HEK293 (cell line): ENCODE data around the gene RASD2.

Source experiments
- CTCF ChIA-PET: fragments of 350-600 bp; formaldehyde crosslinking; extraction: SDS; loops from one replicate; lab custom pipeline; 2021; ENCODE audit warnings: antibody characterized with exemption; lab: Yijun Ruan, JAX
- POLR2A ChIA-PET: fragments of 300-600 bp; formaldehyde crosslinking; extraction: SDS; loops from one replicate; lab custom pipeline; 2020; ENCODE audit warnings: antibody characterized with exemption, inconsistent platforms; lab: Yijun Ruan, JAX
- H3K27ac ChIP-seq: fragments of 200-500 bp; sonication (Bioruptor generic); 2 replicates; pipeline ENCODE4 v1.5.1; 2014; ENCODE audit warnings: low read depth, low read length, control low read depth, inconsistent platforms; ENCODE audit errors: extremely low read depth
- H3K36me3 ChIP-seq, 2 experiments: fragments of 200-500 bp in 1 of 2; sonication (Bioruptor generic) in 1 of 2; 1 replicate in 1 of 2; 2 replicates in 1 of 2; pipeline ENCODE4 v1.5.1; 2014 to 2017; ENCODE audit warnings: inconsistent platforms in 2 of 2, low read length in 2 of 2; ENCODE audit not compliant: control insufficient read depth in 2 of 2, insufficient read depth in 1 of 2
- H3K4me1 ChIP-seq: fragments of 200-500 bp; sonication (Bioruptor generic); 2 replicates; pipeline ENCODE4 v1.5.1; 2014; ENCODE audit warnings: mild to moderate bottlenecking, low read length, inconsistent platforms; ENCODE audit not compliant: control insufficient read depth, insufficient read depth
- H3K4me3 ChIP-seq: 2 replicates; pipeline ENCODE4 v1.5.1; 2011; ENCODE audit warnings: low read depth, mild to moderate bottlenecking, control low read depth, low read length, moderate library complexity
- H3K9me3 ChIP-seq: fragments of 200-500 bp; sonication (Bioruptor generic); 2 replicates; pipeline ENCODE4 v1.5.1; 2014; ENCODE audit warnings: low read depth, low read length, inconsistent platforms; ENCODE audit not compliant: control insufficient read depth, insufficient read depth
- BCL11A ChIP-seq: fragments of 450-650 bp; formaldehyde crosslinking; IDR thresholded peaks from 2 replicates; pipeline ENCODE4 v1.5.1; 2016; ENCODE audit warnings: low read depth, missing biosample characterization, missing genetic modification characterization
- GFI1B ChIP-seq: fragments of 450-650 bp; formaldehyde crosslinking; IDR thresholded peaks from 2 replicates; pipeline ENCODE4 v1.5.1; 2016; ENCODE audit warnings: missing biosample characterization, missing genetic modification characterization
- KLF16 ChIP-seq: fragments of 450-650 bp; formaldehyde crosslinking; IDR thresholded peaks from 2 replicates; pipeline ENCODE4 v1.5.1; 2017; ENCODE audit warnings: missing biosample characterization, missing genetic modification characterization
- KLF7 ChIP-seq: fragments of 450-650 bp; formaldehyde crosslinking; IDR thresholded peaks from 2 replicates; pipeline ENCODE4 v1.5.1; 2016; ENCODE audit warnings: missing biosample characterization, missing genetic modification characterization, borderline replicate concordance
- REPIN1 ChIP-seq: fragments of 450-650 bp; formaldehyde crosslinking; IDR thresholded peaks from 2 replicates; pipeline ENCODE4 v1.5.1; 2017; ENCODE audit warnings: missing biosample characterization, missing genetic modification characterization, low read depth
- YY2 ChIP-seq: fragments of 450-650 bp; formaldehyde crosslinking; IDR thresholded peaks from 2 replicates; pipeline ENCODE4 v1.5.1; 2016; ENCODE audit warnings: missing biosample characterization, missing genetic modification characterization
- ZBTB1 ChIP-seq: fragments of 450-650 bp; formaldehyde crosslinking; IDR thresholded peaks from 2 replicates; pipeline ENCODE4 v1.5.1; 2016; ENCODE audit warnings: missing biosample characterization, missing genetic modification characterization
- ZBTB17 ChIP-seq: fragments of 450-650 bp; formaldehyde crosslinking; IDR thresholded peaks from 2 replicates; pipeline ENCODE4 v1.5.1; 2016; ENCODE audit warnings: missing biosample characterization, missing genetic modification characterization
- ZBTB48 ChIP-seq: fragments of 450-650 bp; formaldehyde crosslinking; IDR thresholded peaks from 2 replicates; pipeline ENCODE4 v1.5.1; 2016; ENCODE audit warnings: missing biosample characterization, missing genetic modification characterization
- ZNF121 ChIP-seq: fragments of 450-650 bp; formaldehyde crosslinking; IDR thresholded peaks from 2 replicates; pipeline ENCODE4 v1.5.1; 2016; ENCODE audit warnings: missing biosample characterization, missing genetic modification characterization
- ZNF138 ChIP-seq: fragments of 450-650 bp; formaldehyde crosslinking; IDR thresholded peaks from 2 replicates; pipeline ENCODE4 v1.5.1; 2016; ENCODE audit warnings: missing biosample characterization, missing genetic modification characterization, borderline replicate concordance
- ZNF146 ChIP-seq: fragments of 450-650 bp; formaldehyde crosslinking; IDR thresholded peaks from 2 replicates; pipeline ENCODE4 v1.5.1; 2016; ENCODE audit warnings: missing biosample characterization, missing genetic modification characterization
- ZNF19 ChIP-seq: fragments of 450-650 bp; formaldehyde crosslinking; IDR thresholded peaks from 2 replicates; pipeline ENCODE4; 2016; ENCODE audit warnings: missing biosample characterization, missing genetic modification characterization, low read depth
- ZNF202 ChIP-seq: fragments of 450-650 bp; formaldehyde crosslinking; IDR thresholded peaks from 2 replicates; pipeline ENCODE4 v1.5.1; 2016; ENCODE audit warnings: missing biosample characterization, missing genetic modification characterization, borderline replicate concordance
- ZNF223 ChIP-seq: fragments of 450-650 bp; formaldehyde crosslinking; IDR thresholded peaks from 2 replicates; pipeline ENCODE4 v1.5.1; 2016; ENCODE audit warnings: missing biosample characterization, missing genetic modification characterization
- ZNF239 ChIP-seq: fragments of 450-650 bp; formaldehyde crosslinking; IDR thresholded peaks from 2 replicates; pipeline ENCODE4 v1.5.1; 2016; ENCODE audit warnings: missing biosample characterization, missing genetic modification characterization
- ZNF248 ChIP-seq: fragments of 450-650 bp; formaldehyde crosslinking; IDR thresholded peaks from 2 replicates; pipeline ENCODE4 v1.5.1; 2017; ENCODE audit warnings: missing biosample characterization, missing genetic modification characterization
- ZNF341 ChIP-seq: fragments of 450-650 bp; formaldehyde crosslinking; IDR thresholded peaks from 2 replicates; pipeline ENCODE4; 2016; ENCODE audit warnings: low read depth, missing biosample characterization, missing genetic modification characterization
- ZNF354C ChIP-seq: fragments of 450-650 bp; formaldehyde crosslinking; IDR thresholded peaks from 2 replicates; pipeline ENCODE4 v1.5.1; 2016; ENCODE audit warnings: missing biosample characterization, missing genetic modification characterization, low read depth, borderline replicate concordance
- ZNF48 ChIP-seq: fragments of 450-650 bp; formaldehyde crosslinking; IDR thresholded peaks from 2 replicates; pipeline ENCODE4 v1.5.1; 2016; ENCODE audit warnings: missing biosample characterization, missing genetic modification characterization
- ZNF514 ChIP-seq: fragments of 450-650 bp; formaldehyde crosslinking; IDR thresholded peaks from 2 replicates; pipeline ENCODE4 v1.5.1; 2016; ENCODE audit warnings: missing biosample characterization, missing genetic modification characterization
- ZNF560 ChIP-seq: fragments of 450-650 bp; formaldehyde crosslinking; IDR thresholded peaks from 2 replicates; pipeline ENCODE4 v1.5.1; 2017; ENCODE audit warnings: missing biosample characterization, missing genetic modification characterization, borderline replicate concordance
- ZNF629 ChIP-seq: fragments of 450-650 bp; formaldehyde crosslinking; IDR thresholded peaks from 2 replicates; pipeline ENCODE4 v1.5.1; 2017; ENCODE audit warnings: missing biosample characterization, missing genetic modification characterization
- ZNF654 ChIP-seq: fragments of 450-650 bp; formaldehyde crosslinking; IDR thresholded peaks from 2 replicates; pipeline ENCODE4 v1.5.1; 2016; ENCODE audit warnings: low read depth, missing biosample characterization, missing genetic modification characterization
- ZNF664 ChIP-seq: fragments of 450-650 bp; formaldehyde crosslinking; IDR thresholded peaks from 2 replicates; pipeline ENCODE4 v1.5.1; 2016; ENCODE audit warnings: missing biosample characterization, missing genetic modification characterization
- ZNF76 ChIP-seq: fragments of 450-650 bp; formaldehyde crosslinking; IDR thresholded peaks from 2 replicates; pipeline ENCODE4; 2016; ENCODE audit warnings: low read depth, missing biosample characterization, missing genetic modification characterization, borderline replicate concordance
- ZNF791 ChIP-seq: fragments of 450-650 bp; formaldehyde crosslinking; IDR thresholded peaks from 2 replicates; pipeline ENCODE4 v1.5.1; 2016; ENCODE audit warnings: missing biosample characterization, missing genetic modification characterization
- ZNF792 ChIP-seq: fragments of 450-650 bp; formaldehyde crosslinking; IDR thresholded peaks from 2 replicates; pipeline ENCODE4 v1.5.1; 2016; ENCODE audit warnings: missing biosample characterization, missing genetic modification characterization
- ZXDB ChIP-seq: fragments of 450-650 bp; formaldehyde crosslinking; IDR thresholded peaks from 2 replicates; pipeline ENCODE4 v1.5.1; 2016; ENCODE audit warnings: missing biosample characterization, missing genetic modification characterization
- TF ChIP-seq, protein P1 (sequence below): fragments of 450-650 bp; formaldehyde crosslinking; IDR thresholded peaks from 2 replicates; pipeline ENCODE4 v1.5.1; 2016; ENCODE audit warnings: missing biosample characterization, missing genetic modification characterization
- TF ChIP-seq, protein P2 (sequence below): fragments of 450-650 bp; formaldehyde crosslinking; IDR thresholded peaks from 2 replicates; pipeline ENCODE4 v1.5.1; 2016; ENCODE audit warnings: missing biosample characterization, missing genetic modification characterization, borderline replicate concordance
- TF ChIP-seq, protein P3 (sequence below): fragments of 450-650 bp; formaldehyde crosslinking; IDR thresholded peaks from 2 replicates; pipeline ENCODE4 v1.5.1; 2016; ENCODE audit warnings: missing biosample characterization, missing genetic modification characterization, low read depth
- TF ChIP-seq, protein P4 (sequence below): fragments of 450-650 bp; formaldehyde crosslinking; IDR thresholded peaks from 2 replicates; pipeline ENCODE4 v1.5.1; 2016; ENCODE audit warnings: missing biosample characterization, missing genetic modification characterization

The RASD2 gene

GRCh38 chr22:35525687-35526332 lies 14.8 kb upstream of the RASD2 start:
- Histone ChIP-seq H3K4me3 (no peak overlapping the region), H3K27ac (no peak overlapping the region), H3K36me3 (no peaks in the 10 kb centered on the region), H3K9me3 (no peaks in the 10 kb centered on the region), H3K4me1 (no peaks in the 10 kb centered on the region)
- CTCF ChIA-PET: interaction anchor here (1.4 kb wide), 1 partner anchor 9 kb away, joined by 3 read pairs; no protein-coding TSS in a partner anchor
- POLR2A ChIA-PET: no interaction called here
- TF ChIP-seq ZNF629: peak; percentile 60; the same call in 1 of the 2 replicates
- TF ChIP-seq ZNF791 (tag by site-specific recombination): peak; percentile 83
- no peak for TF ChIP-seq KLF16 (tag by site-specific recombination)
- TF ChIP-seq, protein P1, sequence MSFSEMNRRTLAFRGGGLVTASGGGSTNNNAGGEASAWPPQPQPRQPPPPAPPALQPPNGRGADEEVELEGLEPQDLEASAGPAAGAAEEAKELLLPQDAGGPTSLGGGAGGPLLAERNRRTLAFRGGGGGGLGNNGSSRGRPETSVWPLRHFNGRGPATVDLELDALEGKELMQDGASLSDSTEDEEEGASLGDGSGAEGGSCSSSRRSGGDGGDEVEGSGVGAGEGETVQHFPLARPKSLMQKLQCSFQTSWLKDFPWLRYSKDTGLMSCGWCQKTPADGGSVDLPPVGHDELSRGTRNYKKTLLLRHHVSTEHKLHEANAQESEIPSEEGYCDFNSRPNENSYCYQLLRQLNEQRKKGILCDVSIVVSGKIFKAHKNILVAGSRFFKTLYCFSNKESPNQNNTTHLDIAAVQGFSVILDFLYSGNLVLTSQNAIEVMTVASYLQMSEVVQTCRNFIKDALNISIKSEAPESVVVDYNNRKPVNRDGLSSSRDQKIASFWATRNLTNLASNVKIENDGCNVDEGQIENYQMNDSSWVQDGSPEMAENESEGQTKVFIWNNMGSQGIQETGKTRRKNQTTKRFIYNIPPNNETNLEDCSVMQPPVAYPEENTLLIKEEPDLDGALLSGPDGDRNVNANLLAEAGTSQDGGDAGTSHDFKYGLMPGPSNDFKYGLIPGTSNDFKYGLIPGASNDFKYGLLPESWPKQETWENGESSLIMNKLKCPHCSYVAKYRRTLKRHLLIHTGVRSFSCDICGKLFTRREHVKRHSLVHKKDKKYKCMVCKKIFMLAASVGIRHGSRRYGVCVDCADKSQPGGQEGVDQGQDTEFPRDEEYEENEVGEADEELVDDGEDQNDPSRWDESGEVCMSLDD: no peak
- no peak for TF ChIP-seq ZNF248
- no peak for TF ChIP-seq BCL11A (tag by site-specific recombination)
- peak; percentile 9; the same call in 1 of the 2 replicates for TF ChIP-seq ZNF146 (tag by site-specific recombination)
- no peak for TF ChIP-seq ZBTB17 (tag by site-specific recombination)
- peak; percentile 87; the same call in 1 of the 2 replicates for TF ChIP-seq ZNF514 (tag by site-specific recombination)
- no peak for TF ChIP-seq REPIN1 (tag by site-specific recombination)
- TF ChIP-seq ZBTB48 (tag by site-specific recombination): no peak
- peak; percentile 36; the same call in 1 of the 2 replicates for TF ChIP-seq ZNF138 (tag by site-specific recombination)
- TF ChIP-seq ZNF48 (tag by site-specific recombination): no peak
- no peak for TF ChIP-seq GFI1B (tag by site-specific recombination)
- peak; percentile 74 for TF ChIP-seq ZNF223 (tag by site-specific recombination)
- TF ChIP-seq ZNF121 (tag by site-specific recombination): no peak
- TF ChIP-seq, protein P2, sequence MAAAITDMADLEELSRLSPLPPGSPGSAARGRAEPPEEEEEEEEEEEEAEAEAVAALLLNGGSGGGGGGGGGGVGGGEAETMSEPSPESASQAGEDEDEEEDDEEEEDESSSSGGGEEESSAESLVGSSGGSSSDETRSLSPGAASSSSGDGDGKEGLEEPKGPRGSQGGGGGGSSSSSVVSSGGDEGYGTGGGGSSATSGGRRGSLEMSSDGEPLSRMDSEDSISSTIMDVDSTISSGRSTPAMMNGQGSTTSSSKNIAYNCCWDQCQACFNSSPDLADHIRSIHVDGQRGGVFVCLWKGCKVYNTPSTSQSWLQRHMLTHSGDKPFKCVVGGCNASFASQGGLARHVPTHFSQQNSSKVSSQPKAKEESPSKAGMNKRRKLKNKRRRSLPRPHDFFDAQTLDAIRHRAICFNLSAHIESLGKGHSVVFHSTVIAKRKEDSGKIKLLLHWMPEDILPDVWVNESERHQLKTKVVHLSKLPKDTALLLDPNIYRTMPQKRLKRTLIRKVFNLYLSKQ (tag by site-specific recombination): peak; percentile 44; the same call in 1 of the 2 replicates
- no peak for TF ChIP-seq YY2 (tag by site-specific recombination)
- TF ChIP-seq, protein P3, sequence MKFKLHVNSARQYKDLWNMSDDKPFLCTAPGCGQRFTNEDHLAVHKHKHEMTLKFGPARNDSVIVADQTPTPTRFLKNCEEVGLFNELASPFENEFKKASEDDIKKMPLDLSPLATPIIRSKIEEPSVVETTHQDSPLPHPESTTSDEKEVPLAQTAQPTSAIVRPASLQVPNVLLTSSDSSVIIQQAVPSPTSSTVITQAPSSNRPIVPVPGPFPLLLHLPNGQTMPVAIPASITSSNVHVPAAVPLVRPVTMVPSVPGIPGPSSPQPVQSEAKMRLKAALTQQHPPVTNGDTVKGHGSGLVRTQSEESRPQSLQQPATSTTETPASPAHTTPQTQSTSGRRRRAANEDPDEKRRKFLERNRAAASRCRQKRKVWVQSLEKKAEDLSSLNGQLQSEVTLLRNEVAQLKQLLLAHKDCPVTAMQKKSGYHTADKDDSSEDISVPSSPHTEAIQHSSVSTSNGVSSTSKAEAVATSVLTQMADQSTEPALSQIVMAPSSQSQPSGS (tag by site-specific recombination): no peak
- TF ChIP-seq ZNF76 (tag by site-specific recombination): no peak
- TF ChIP-seq, protein P4, sequence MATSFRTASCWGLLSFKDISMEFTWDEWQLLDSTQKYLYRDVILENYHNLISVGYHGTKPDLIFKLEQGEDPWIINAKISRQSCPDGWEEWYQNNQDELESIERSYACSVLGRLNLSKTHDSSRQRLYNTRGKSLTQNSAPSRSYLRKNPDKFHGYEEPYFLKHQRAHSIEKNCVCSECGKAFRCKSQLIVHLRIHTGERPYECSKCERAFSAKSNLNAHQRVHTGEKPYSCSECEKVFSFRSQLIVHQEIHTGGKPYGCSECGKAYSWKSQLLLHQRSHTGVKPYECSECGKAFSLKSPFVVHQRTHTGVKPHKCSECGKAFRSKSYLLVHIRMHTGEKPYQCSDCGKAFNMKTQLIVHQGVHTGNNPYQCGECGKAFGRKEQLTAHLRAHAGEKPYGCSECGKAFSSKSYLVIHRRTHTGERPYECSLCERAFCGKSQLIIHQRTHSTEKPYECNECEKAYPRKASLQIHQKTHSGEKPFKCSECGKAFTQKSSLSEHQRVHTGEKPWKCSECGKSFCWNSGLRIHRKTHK (tag by site-specific recombination): no peak
- no peak for TF ChIP-seq ZNF202
- TF ChIP-seq ZBTB1 (tag by site-specific recombination): 0 out of 2 replicates have a peak, but pooled peaks have one; percentile 40
- TF ChIP-seq ZNF654 (tag by site-specific recombination): peak; percentile 38
- no peak for TF ChIP-seq ZNF792 (tag by site-specific recombination)
- TF ChIP-seq ZNF560 (tag by site-specific recombination): peak; percentile 76
- TF ChIP-seq ZNF19 (tag by site-specific recombination): 0 out of 2 replicates have a peak, but pooled peaks have one; percentile 67
- TF ChIP-seq KLF7: 0 out of 2 replicates have a peak, but pooled peaks have one; percentile 46
- 0 out of 2 replicates have a peak, but pooled peaks have one; percentile 28 for TF ChIP-seq ZNF354C
- TF ChIP-seq ZNF341 (tag by site-specific recombination): peak; percentile 22; the same call in 1 of the 2 replicates
- TF ChIP-seq ZXDB (tag by site-specific recombination): peak; percentile 68
- no peak for TF ChIP-seq ZNF239 (tag by site-specific recombination)
- TF ChIP-seq ZNF664 (tag by site-specific recombination): peak; percentile 88
